DND-41 (cell line): Measurements from ENCODE around the gene GPR152.

Experiments used
- ATAC-seq: fragments of 200-7000 bp; cut with Tn5 transposase; 3 replicates; pipeline ENCODE4 v1.9.1; 2021; ENCODE audit warnings: low read depth; ENCODE audit not compliant: insufficient read depth
- DNase-seq: peaks from one replicate; pipeline ENCODE4 v3.0.0-alpha.2; 2020
- H2AFZ ChIP-seq: 2 replicates; pipeline ENCODE4 v1.6.0; 2012; ENCODE audit warnings: low read depth, low read length
- H3K27ac ChIP-seq: 2 replicates; pipeline ENCODE4 v1.5.1; 2012; ENCODE audit warnings: low read length, inconsistent platforms
- H3K27me3 ChIP-seq: fragments of 200-600 bp; sonication (generic); 2 replicates; pipeline ENCODE4 v1.6.0; 2012; ENCODE audit warnings: low read length, mild to moderate bottlenecking, inconsistent platforms; ENCODE audit not compliant: insufficient read depth, poor library complexity
- H3K36me3 ChIP-seq: 2 replicates; pipeline ENCODE4 v1.5.1; 2012; ENCODE audit warnings: low read length, inconsistent platforms; ENCODE audit not compliant: insufficient read depth
- H3K4me1 ChIP-seq: 2 replicates; pipeline ENCODE4 v1.5.1; 2012; ENCODE audit warnings: mild to moderate bottlenecking, low read length; ENCODE audit not compliant: insufficient read depth
- H3K4me2 ChIP-seq: 2 replicates; pipeline ENCODE4 v1.6.0; 2012; ENCODE audit warnings: mild to moderate bottlenecking, moderate library complexity, low read length, inconsistent platforms; ENCODE audit not compliant: insufficient read depth
- H3K4me3 ChIP-seq, 2 experiments: fragments of 200-600 bp in 1 of 2; shearing (Covaris generic) in 1 of 2; 2 replicates each; pipeline ENCODE4 v1.5.1; 2012 to 2016; ENCODE audit warnings: inconsistent platforms in 2 of 2, low read length in 2 of 2, mild to moderate bottlenecking in 2 of 2, low read depth in 1 of 2, moderate library complexity in 1 of 2
- H3K79me2 ChIP-seq: 2 replicates; pipeline ENCODE4 v1.6.0; 2012; ENCODE audit warnings: low read length, inconsistent platforms; ENCODE audit not compliant: insufficient read depth
- H3K9ac ChIP-seq: 2 replicates; pipeline ENCODE4 v1.6.0; 2012; ENCODE audit warnings: low read depth, mild to moderate bottlenecking, inconsistent platforms, low read length, moderate library complexity
- H3K9me3 ChIP-seq: 2 replicates; pipeline ENCODE4 v1.5.1; 2012; ENCODE audit warnings: low read length, moderate library complexity, mild to moderate bottlenecking, inconsistent platforms; ENCODE audit not compliant: insufficient read depth, severe bottlenecking
- H4K20me1 ChIP-seq: 2 replicates; pipeline ENCODE4 v1.6.0; 2012; ENCODE audit warnings: low read length; ENCODE audit not compliant: insufficient read depth
- CTCF ChIP-seq: IDR thresholded peaks from 2 replicates; pipeline ENCODE4 v1.5.1; 2012; ENCODE audit warnings: borderline replicate concordance, low read length, moderate library complexity, mild to moderate bottlenecking; ENCODE audit not compliant: poor library complexity, severe bottlenecking; ENCODE audit errors: extremely low read depth
- EZH2 ChIP-seq: IDR thresholded peaks from 3 replicates; pipeline ENCODE4 v1.6.1; 2012; ENCODE audit warnings: borderline replicate concordance, low read depth, mild to moderate bottlenecking, moderate library complexity, low read length, inconsistent platforms; ENCODE audit not compliant: severe bottlenecking

GPR152 gene

GRCh38 chr11:67407688-67408163 is 44.8 kb downstream of the GPR152 start:
- TF ChIP-seq EZH2 (no peak), CTCF (no peak)
- Histone ChIP-seq H3K4me2 (peak overlapping the region; percentile 82), H2AFZ (no peak overlapping the region), H3K79me2 (peaks cover 54% of the 10 kb centered on the region), H3K27ac (peak overlapping the region; percentile 89), H3K9ac (peak overlapping the region; percentile 99), H3K9me3 (no peaks in the 10 kb centered on the region), H3K27me3 (no peaks in the 10 kb centered on the region), H4K20me1 (no peaks in the 10 kb centered on the region; the same call in 1 of the 2 replicates), H3K4me1 (peaks cover 98% of the 10 kb centered on the region), H3K4me3 (peak overlapping the region in 1 of 2 experiments; percentile 86; a peak in 2 of 4 replicates), H3K36me3 (peaks cover 42% of the 10 kb centered on the region)
- peak; percentile 17 for DNase-seq
- no peak for ATAC-seq

GRCh38 chr11:67406969-67407687 is 45.4 kb downstream of the GPR152 start:
- ATAC-seq (no peak), DNase-seq (peak; percentile 39)
- peak overlapping the region; percentile 82 for H3K4me2 ChIP-seq
- no peak overlapping the region for H2AFZ ChIP-seq
- peaks cover 60% of the 10 kb centered on the region for H3K79me2 ChIP-seq
- H3K27ac ChIP-seq = peak overlapping the region; percentile 89
- peak overlapping the region in 1 of 2 experiments; percentile 86; a peak in 2 of 4 replicates for H3K4me3 ChIP-seq
- H3K9ac ChIP-seq = peak overlapping the region; percentile 99
- H3K4me1 ChIP-seq = peaks cover 98% of the 10 kb centered on the region
- no peaks in the 10 kb centered on the region for H3K9me3 ChIP-seq
- TF ChIP-seq CTCF (peak; percentile 28), EZH2 (no peak)
- H3K27me3 ChIP-seq = no peaks in the 10 kb centered on the region
- no peaks in the 10 kb centered on the region; the same call in 1 of the 2 replicates for H4K20me1 ChIP-seq
- H3K36me3 ChIP-seq = peaks cover 42% of the 10 kb centered on the region

GRCh38 chr11:67406420-67406968 is 46.0 kb downstream of the GPR152 start:
- peak; percentile 26 for DNase-seq
- Histone ChIP-seq H3K9ac (peak overlapping the region; percentile 99), H3K4me1 (peaks cover 95% of the 10 kb centered on the region)

More at GRCh38 chr11:67406420-67406968, 46.0 kb downstream of the GPR152 start:
- H3K27ac ChIP-seq = peak overlapping the region; percentile 89
- no peak for TF ChIP-seq CTCF
- no peak for TF ChIP-seq EZH2
- no peak overlapping the region for H2AFZ ChIP-seq
- H3K36me3 ChIP-seq = peaks cover 42% of the 10 kb centered on the region
- no peaks in the 10 kb centered on the region; the same call in 1 of the 2 replicates for H4K20me1 ChIP-seq
- no peaks in the 10 kb centered on the region for H3K9me3 ChIP-seq
- peak overlapping the region in 1 of 2 experiments; percentile 86; a peak in 2 of 4 replicates for H3K4me3 ChIP-seq
- no peak for ATAC-seq
- H3K27me3 ChIP-seq = no peaks in the 10 kb centered on the region
- peak overlapping the region; percentile 82 for H3K4me2 ChIP-seq
- peaks cover 62% of the 10 kb centered on the region for H3K79me2 ChIP-seq
